Thoracic aorta (tissue), 2 donors: ENCODE measurements around the gene ABCA10. TPM values are rescaled to one million over a fixed set of nuclear protein-coding genes. Genes with fewer than 3 reads are reported as not detected.

Experiments used
- ATAC-seq: fragments of 150-250 bp; one replicate; pipeline ENCODE4 v1.8.0; 2017; ENCODE audit warnings: low read depth; ENCODE audit not compliant: insufficient number of reproducible peaks, low FRiP score
- DNase-seq: peaks from one replicate; pipeline ENCODE4 v3.0.0-alpha.2; 2020; ENCODE audit warnings: low spot score
- H3K27ac ChIP-seq, 2 donors: fragments of 200-600 bp; sonication (generic); 1 replicate in 1 of 2; 2 replicates in 1 of 2; pipeline ENCODE4 v1.5.1; 2016; ENCODE audit warnings: mild to moderate bottlenecking in 2 of 2, moderate library complexity in 2 of 2
- H3K27me3 ChIP-seq: fragments of 200-600 bp; sonication (generic); replicated peaks from 2 replicates; pipeline ENCODE4 v1.6.0; 2016; ENCODE audit warnings: mild to moderate bottlenecking; ENCODE audit not compliant: insufficient read depth
- H3K36me3 ChIP-seq: fragments of 200-600 bp; sonication (generic); one replicate; pipeline ENCODE4 v1.5.1; 2016
- H3K4me1 ChIP-seq, 2 donors: fragments of 200-600 bp; sonication (generic); 1 replicate in 1 of 2; 2 replicates in 1 of 2; pipeline versions ENCODE4 v1.5.1 to v1.6.0; 2016; ENCODE audit warnings: low read depth in 2 of 2, mild to moderate bottlenecking in 1 of 2; ENCODE audit not compliant: control insufficient read depth in 1 of 2
- H3K4me3 ChIP-seq: fragments of 200-600 bp; sonication (generic); 2 replicates; pipeline ENCODE4 v1.5.1; 2016; ENCODE audit warnings: mild to moderate bottlenecking
- H3K9me3 ChIP-seq: fragments of 200-600 bp; sonication (generic); 2 replicates; pipeline ENCODE4 v1.5.1; 2016
- total RNA-seq, 2 donors: library from RNA; depleted of rRNA; stranded (reverse); fragments of >200 nt; gene quantifications; one replicate each; pipeline versions ENCODE4 v1.1.0 to v1.2.3, GENCODE V29; 2016
- TF ChIP-seq, protein P1 (sequence below): fragments of 200-600 bp; sonication (generic); IDR thresholded peaks from one replicate; pipeline ENCODE4 v1.5.1; 2019; ENCODE audit warnings: antibody characterized with exemption

The ABCA10 gene
- total RNA-seq, 2 donors from 2014 or later, result 3.2 to 4.5 TPM

DNA sequence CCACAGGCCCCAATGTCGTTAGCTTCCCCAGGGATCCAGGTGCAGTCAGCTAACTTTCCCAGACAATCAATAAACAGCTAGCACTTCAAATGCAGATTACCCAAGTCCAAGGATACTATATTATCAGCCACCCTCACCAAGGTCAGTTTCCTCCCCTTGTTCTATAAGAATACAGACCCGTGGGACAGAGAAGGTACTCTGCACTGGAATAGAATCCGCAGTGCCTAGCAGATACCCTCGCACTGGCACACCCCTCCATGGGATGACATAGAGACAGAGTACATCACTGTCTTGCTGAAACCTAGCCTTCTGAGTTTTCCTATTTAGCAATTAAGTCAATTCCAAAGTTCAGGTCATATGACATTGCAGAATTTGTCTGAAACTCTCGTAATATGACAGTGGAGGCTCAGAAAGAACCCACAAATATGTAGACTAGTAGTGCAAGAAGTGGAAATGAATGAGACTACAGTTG, 40.0 kb upstream of the ABCA10 start:
- no peaks in the 10 kb centered on the region for H3K36me3 ChIP-seq

GRCh38 chr17:69267219-69267618, 38.6 kb upstream of the ABCA10 start:
- Histone ChIP-seq H3K9me3 (no peaks in the 10 kb centered on the region), H3K27ac (no peak overlapping the region), H3K4me3 (no peak overlapping the region), H3K27me3 (no peaks in the 10 kb centered on the region), H3K36me3 (no peaks in the 10 kb centered on the region), H3K4me1 (peaks cover 0 to 4% of the 10 kb centered on the region in 2 donors)
- ATAC-seq, result no peak
- TF ChIP-seq, protein P1, sequence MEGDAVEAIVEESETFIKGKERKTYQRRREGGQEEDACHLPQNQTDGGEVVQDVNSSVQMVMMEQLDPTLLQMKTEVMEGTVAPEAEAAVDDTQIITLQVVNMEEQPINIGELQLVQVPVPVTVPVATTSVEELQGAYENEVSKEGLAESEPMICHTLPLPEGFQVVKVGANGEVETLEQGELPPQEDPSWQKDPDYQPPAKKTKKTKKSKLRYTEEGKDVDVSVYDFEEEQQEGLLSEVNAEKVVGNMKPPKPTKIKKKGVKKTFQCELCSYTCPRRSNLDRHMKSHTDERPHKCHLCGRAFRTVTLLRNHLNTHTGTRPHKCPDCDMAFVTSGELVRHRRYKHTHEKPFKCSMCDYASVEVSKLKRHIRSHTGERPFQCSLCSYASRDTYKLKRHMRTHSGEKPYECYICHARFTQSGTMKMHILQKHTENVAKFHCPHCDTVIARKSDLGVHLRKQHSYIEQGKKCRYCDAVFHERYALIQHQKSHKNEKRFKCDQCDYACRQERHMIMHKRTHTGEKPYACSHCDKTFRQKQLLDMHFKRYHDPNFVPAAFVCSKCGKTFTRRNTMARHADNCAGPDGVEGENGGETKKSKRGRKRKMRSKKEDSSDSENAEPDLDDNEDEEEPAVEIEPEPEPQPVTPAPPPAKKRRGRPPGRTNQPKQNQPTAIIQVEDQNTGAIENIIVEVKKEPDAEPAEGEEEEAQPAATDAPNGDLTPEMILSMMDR, result no peak
- no peak for DNase-seq

More for the DNA sequence above, 40.0 kb upstream of the ABCA10 start:
- DNase-seq (no peak), ATAC-seq (no peak)
- Histone ChIP-seq H3K27me3 (no peaks in the 10 kb centered on the region), H3K27ac (no peak overlapping the region), H3K4me3 (no peak overlapping the region), H3K4me1 (peaks cover 0 to 4% of the 10 kb centered on the region in 2 donors), H3K9me3 (no peaks in the 10 kb centered on the region)
- TF ChIP-seq, protein P1, result no peak

DNA sequence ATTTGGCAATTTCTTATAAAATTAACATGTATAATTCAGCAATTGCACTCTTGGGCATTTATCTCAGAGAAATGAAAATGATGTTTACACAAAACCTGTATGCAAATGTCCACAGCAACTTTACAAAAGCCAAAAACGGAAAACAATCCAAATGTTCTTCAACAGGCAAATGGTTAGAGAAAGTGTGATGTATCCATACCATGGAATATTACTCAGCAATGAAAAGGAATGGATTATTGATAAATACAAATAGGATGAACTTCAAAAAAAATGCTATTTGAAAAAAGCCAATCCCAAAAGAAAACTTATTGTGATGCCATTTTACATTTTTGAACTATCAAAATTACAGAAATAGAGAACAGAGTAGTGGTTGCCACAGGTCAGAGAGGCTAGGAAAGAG, 37.2 kb upstream of the ABCA10 start:
- Histone ChIP-seq H3K36me3 (no peaks in the 10 kb centered on the region), H3K27ac (no peak overlapping the region), H3K4me1 (peaks cover 0 to 4% of the 10 kb centered on the region in 2 donors), H3K9me3 (no peaks in the 10 kb centered on the region), H3K4me3 (no peak overlapping the region), H3K27me3 (no peaks in the 10 kb centered on the region)
- ATAC-seq, result no peak
- TF ChIP-seq, protein P1, result no peak
- DNase-seq, result no peak

DNA sequence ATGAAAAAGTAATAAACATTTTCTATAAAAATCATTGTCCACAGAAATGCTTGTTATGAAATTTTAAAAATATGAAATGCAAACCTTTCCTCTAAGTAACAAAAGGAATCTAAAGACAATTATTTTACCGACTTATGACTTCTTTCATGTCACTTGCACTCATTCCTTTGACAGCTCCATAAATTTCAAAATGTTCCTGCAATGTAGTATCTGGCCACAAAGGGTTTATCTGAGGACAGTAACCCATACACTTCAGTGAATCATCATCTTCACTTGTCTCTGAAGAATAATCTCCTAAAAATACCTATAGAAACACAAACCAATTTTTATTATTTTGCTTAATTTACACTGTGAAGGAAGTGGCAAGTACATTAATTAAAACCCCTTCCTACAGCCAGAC, 25.6 kb upstream of the ABCA10 start:
- ATAC-seq, result no peak
- Histone ChIP-seq H3K9me3 (no peaks in the 10 kb centered on the region), H3K36me3 (peaks cover 3% of the 10 kb centered on the region), H3K27ac (no peak overlapping the region), H3K27me3 (no peaks in the 10 kb centered on the region), H3K4me3 (no peak overlapping the region), H3K4me1 (no peaks in the 10 kb centered on the region)
- TF ChIP-seq, protein P1, result no peak
- no peak for DNase-seq

- Histone ChIP-seq H3K4me3 (no peak overlapping the region), H3K36me3 (peaks cover 3% of the 10 kb centered on the region), H3K4me1 (no peaks in the 10 kb centered on the region), H3K9me3 (no peaks in the 10 kb centered on the region), H3K27me3 (no peaks in the 10 kb centered on the region), H3K27ac (no peak overlapping the region)
- TF ChIP-seq, protein P1, result no peak
- ATAC-seq (no peak), DNase-seq (no peak)
These were observed 22.0 kb upstream of the ABCA10 start for GRCh38 chr17:69250641-69251040.
